PC-3 (cell line): Measurements from ENCODE around the gene BMP8B. TPM values are rescaled to one million over a fixed set of nuclear protein-coding genes. Genes with fewer than 3 reads are reported as not detected.

Experiments
- ATAC-seq: fragments of 200-7000 bp; cut with Tn5 transposase; 2 replicates; pipeline ENCODE4 v1.9.1; 2020; ENCODE audit warnings: mild to moderate bottlenecking, moderate library complexity
- BruUV-seq: library from RNA; stranded (reverse); fragments of 400-500 nt; replicated peaks from 2 replicates; lab custom pipeline; 2021; lab: Mats Ljungman, UMichigan
- CTCF ChIA-PET: fragments of 300-600 bp; sonication (Branson Sonifier 250); formaldehyde crosslinking; loops from one replicate; lab custom pipeline; 2022; ENCODE audit warnings: antibody characterized with exemption; lab: Charles Lee
- POLR2A ChIA-PET: fragments of 300-600 bp; sonication (Branson Sonifier 250); formaldehyde crosslinking; loops from one replicate; lab custom pipeline; 2022; ENCODE audit warnings: antibody characterized with exemption; ENCODE audit not compliant: unreplicated experiment; lab: Charles Lee
- DNase-seq: peaks from one replicate; pipeline ENCODE4 v3.0.0-alpha.2; 2015
- H2AFZ ChIP-seq: fragments of 300-600 bp; sonication (generic); 2 replicates; pipeline ENCODE4 v1.6.0; 2016; ENCODE audit warnings: antibody characterized with exemption, low read length
- H3F3A ChIP-seq: fragments of 300-600 bp; sonication (generic); one replicate; pipeline ENCODE4 v1.6.0; 2017; ENCODE audit warnings: antibody characterized with exemption, low read length, control low read depth, mild to moderate bottlenecking; ENCODE audit not compliant: unreplicated experiment
- H3K27ac ChIP-seq: fragments of 300-600 bp; sonication (generic); 2 replicates; pipeline ENCODE4 v1.5.1; 2016; ENCODE audit warnings: mild to moderate bottlenecking, low read length
- H3K27me3 ChIP-seq: fragments of 300-600 bp; sonication (generic); 2 replicates; pipeline ENCODE4 v1.6.1; 2016; ENCODE audit warnings: low read length, mixed read lengths
- H3K36me3 ChIP-seq: fragments of 300-600 bp; sonication (generic); 2 replicates; pipeline ENCODE4 v1.6.1; 2016; ENCODE audit warnings: low read depth, mixed run types, low read length, mixed read lengths
- H3K4me1 ChIP-seq: fragments of 300-600 bp; sonication (generic); 2 replicates; pipeline ENCODE4 v1.5.1; 2016; ENCODE audit warnings: low read length; ENCODE audit not compliant: insufficient read depth
- H3K4me2 ChIP-seq: fragments of 300-600 bp; sonication (generic); 2 replicates; pipeline ENCODE4 v1.6.0; 2016; ENCODE audit warnings: low read length
- H3K4me3 ChIP-seq: fragments of 300-600 bp; sonication (generic); 2 replicates; pipeline ENCODE4 v1.5.1; 2016; ENCODE audit warnings: mild to moderate bottlenecking, low read length, mixed read lengths
- H3K79me2 ChIP-seq: fragments of 300-600 bp; sonication (generic); 2 replicates; pipeline ENCODE4 v1.6.1; 2017; ENCODE audit warnings: low read length, mixed read lengths
- H3K9ac ChIP-seq: fragments of 300-600 bp; sonication (generic); 2 replicates; pipeline ENCODE4 v1.6.0; 2016; ENCODE audit warnings: mild to moderate bottlenecking, low read length
- H3K9me2 ChIP-seq: fragments of 300-600 bp; sonication (generic); replicated peaks from 2 replicates; pipeline ENCODE4 v1.6.1; 2016; ENCODE audit warnings: mixed run types, low read length, mixed read lengths
- H3K9me3 ChIP-seq: fragments of 300-600 bp; sonication (generic); 2 replicates; pipeline ENCODE4 v1.6.1; 2016; ENCODE audit warnings: low read length, mixed read lengths
- H4K20me1 ChIP-seq: fragments of 300-600 bp; sonication (generic); 2 replicates; pipeline ENCODE4 v1.6.1; 2016; ENCODE audit warnings: low read length, mixed read lengths
- CTCF ChIP-seq: fragments of 300-600 bp; sonication (generic); conservative IDR thresholded peaks from 2 replicates; pipeline ENCODE4 v1.5.1; 2017; ENCODE audit warnings: antibody characterized with exemption, low read depth, mild to moderate bottlenecking, low read length
- EZH2 ChIP-seq: fragments of 300-600 bp; sonication (generic); IDR thresholded peaks from one replicate; pipeline ENCODE4 v1.6.1; 2017; ENCODE audit warnings: antibody characterized with exemption, mild to moderate bottlenecking, low read length; ENCODE audit not compliant: unreplicated experiment
- EZH2phosphoT487 ChIP-seq: fragments of 300-600 bp; sonication (generic); IDR thresholded peaks from 2 replicates; pipeline ENCODE4 v1.6.1; 2018; ENCODE audit warnings: mild to moderate bottlenecking, antibody characterized with exemption, low read length, borderline replicate concordance
- intact Hi-C: fragments of 100-400 bp; cut with micrococcal nuclease; formaldehyde crosslinking; loops from 2 replicates; pipeline ENCODE4 v1.9.0; 2023
- total RNA-seq: library from RNA; depleted of rRNA; stranded (reverse); fragments of >200 nt; gene quantifications from 2 replicates; pipeline ENCODE4 v1.2.3, GENCODE V29; 2014

The BMP8B gene
- total RNA-seq, 1 experiment from 2014 or later: 3.3 TPM

GRCh38 chr1:39835935-39836594 is 47.4 kb upstream of the BMP8B start:
- BruUV-seq: no TSS peak
- POLR2A ChIA-PET: interaction anchor here (0.6 kb wide), 1 partner anchor 65 kb away, joined by 3 read pairs; no protein-coding TSS in a partner anchor
- H3K27me3 ChIP-seq: no peaks in the 10 kb centered on the region
- no peak overlapping the region for H3K9ac ChIP-seq
- H3K36me3 ChIP-seq: peaks cover 35% of the 10 kb centered on the region
- no peaks in the 10 kb centered on the region for H3K79me2 ChIP-seq
- DNase-seq (no peak), ATAC-seq (no peak)
- H3K9me2 ChIP-seq: no peaks in the 10 kb centered on the region
- no peak for TF ChIP-seq EZH2phosphoT487
- no peak for TF ChIP-seq EZH2
- no peak for TF ChIP-seq CTCF
- no peak overlapping the region for H3K4me2 ChIP-seq
- intact Hi-C loops: no loop called here
- CTCF ChIA-PET: no interaction called here
- H3K9me3 ChIP-seq: no peaks in the 10 kb centered on the region
- H2AFZ ChIP-seq: no peak overlapping the region
- H3K27ac ChIP-seq: no peak overlapping the region
- no peaks in the 10 kb centered on the region for H3F3A ChIP-seq
- no peak overlapping the region for H3K4me3 ChIP-seq
- 0 out of 2 replicates have a peak, but pooled peaks cover under 1% of the 10 kb centered on the region for H3K4me1 ChIP-seq
- no peaks in the 10 kb centered on the region for H4K20me1 ChIP-seq

GRCh38 chr1:39835110-39835509 is 46.4 kb upstream of the BMP8B start:
- BruUV-seq: no TSS peak

More at GRCh38 chr1:39835110-39835509, 46.4 kb upstream of the BMP8B start:
- no peak for TF ChIP-seq CTCF
- TF ChIP-seq EZH2: no peak
- TF ChIP-seq EZH2phosphoT487: no peak
- H3K4me1 ChIP-seq: peaks cover 10% of the 10 kb centered on the region
- H3K27me3 ChIP-seq: no peaks in the 10 kb centered on the region
- no peaks in the 10 kb centered on the region for H3K9me3 ChIP-seq
- H3K4me2 ChIP-seq: no peak overlapping the region
- no peak overlapping the region for H2AFZ ChIP-seq
- no peak for DNase-seq
- ChIA-PET POLR2A (no interaction called here), CTCF (no interaction called here)
- no peak overlapping the region for H3K4me3 ChIP-seq
- H4K20me1 ChIP-seq: no peaks in the 10 kb centered on the region
- no peaks in the 10 kb centered on the region for H3K79me2 ChIP-seq
- no peaks in the 10 kb centered on the region for H3F3A ChIP-seq
- peaks cover 26% of the 10 kb centered on the region for H3K36me3 ChIP-seq
- H3K27ac ChIP-seq: no peak overlapping the region
- no peaks in the 10 kb centered on the region for H3K9me2 ChIP-seq
- intact Hi-C loops: no loop called here
- H3K9ac ChIP-seq: no peak overlapping the region
- no peak for ATAC-seq
